ENCODE measurements around the gene FAM163B.

Gene FAM163B

GRCh38 chr9:133547116-133547515, 62.1 kb downstream of the FAM163B start:
- no peak for DNase-seq (ENCODE audit: low read depth, low spot score)

GRCh38 chr9:133546287-133546680, 62.9 kb downstream of the FAM163B start:
- DNase-seq (ENCODE audit: low read depth, low spot score) = no peak

GRCh38 chr9:133545494-133546286, 63.5 kb downstream of the FAM163B start:
- DNase-seq (ENCODE audit: low read depth, low spot score) = no peak

- DNase-seq (ENCODE audit: low read depth, low spot score) = no peak
Measured at GRCh38 chr9:133543772-133544467, 65.3 kb downstream of the FAM163B start.

GRCh38 chr9:133542002-133542401, 67.2 kb downstream of the FAM163B start:
- DNase-seq (ENCODE audit: low read depth, low spot score) = no peak

- no peak for DNase-seq (ENCODE audit: low read depth, low spot score)
Measured at GRCh38 chr9:133540698-133541025, 68.5 kb downstream of the FAM163B start.

- no peak for DNase-seq (ENCODE audit: low read depth, low spot score)
Measured at GRCh38 chr9:133539991-133540697, 69.0 kb downstream of the FAM163B start.

GRCh38 chr9:133538851-133539833, 70.0 kb downstream of the FAM163B start:
- DNase-seq (ENCODE audit: low read depth, low spot score) = no peak

- no peak for DNase-seq (ENCODE audit: low read depth, low spot score)
Measured at GRCh38 chr9:133538176-133538575, 71.0 kb downstream of the FAM163B start.

- DNase-seq (ENCODE audit: low read depth, low spot score) = no peak
Measured at GRCh38 chr9:133537257-133537656, 71.9 kb downstream of the FAM163B start.

GRCh38 chr9:133536536-133536935, 72.7 kb downstream of the FAM163B start:
- DNase-seq (ENCODE audit: low read depth, low spot score) = no peak

GRCh38 chr9:133536080-133536479, 73.1 kb downstream of the FAM163B start:
- DNase-seq (ENCODE audit: low read depth, low spot score) = no peak

- no peak for DNase-seq (ENCODE audit: low read depth, low spot score)
Measured at GRCh38 chr9:133535306-133535877, 73.8 kb downstream of the FAM163B start.

- no peak for DNase-seq (ENCODE audit: low read depth, low spot score)
Measured at GRCh38 chr9:133534346-133535291, 74.6 kb downstream of the FAM163B start, which contains the start of gene ADAMTSL2. Gene ADAMTSL2 (plus strand): TSS chr9:133534704. CDS start chr9:133536713, 2,009 bp downstream.

- DNase-seq (ENCODE audit: low read depth, low spot score) = no peak
Measured at GRCh38 chr9:133533857-133534256, 75.3 kb downstream of the FAM163B start.

- DNase-seq (ENCODE audit: low read depth, low spot score) = peak; percentile 14
Measured at GRCh38 chr9:133532937-133533668, 76.1 kb downstream of the FAM163B start.

GRCh38 chr9:133531293-133531692, 77.9 kb downstream of the FAM163B start:
- no peak for DNase-seq (ENCODE audit: low read depth, low spot score)

GRCh38 chr9:133529874-133530273, 79.3 kb downstream of the FAM163B start:
- DNase-seq (ENCODE audit: low read depth, low spot score) = no peak

GRCh38 chr9:133529457-133529856, 79.7 kb downstream of the FAM163B start:
- no peak for DNase-seq (ENCODE audit: low read depth, low spot score)
